HUDEP-2 (cell line): ENCODE results near the gene RAD51B.

Experiments used
- DNase-seq, 76 experiments: peaks; one replicate each; lab custom pipeline; 2025; ENCODE audit not compliant: unreplicated experiment in 76 of 76; lab: John Stamatoyannopoulos, UW

Gene RAD51B

GRCh38 chr14:68312300-68312699, 492.7 kb downstream of the RAD51B start:
- DNase-seq: no peak

GRCh38 chr14:68312884-68313610, 493.5 kb downstream of the RAD51B start:
- no peak for DNase-seq

GRCh38 chr14:68314642-68315041, 495.1 kb downstream of the RAD51B start:
- DNase-seq: no peak

- no peak for DNase-seq
Measured at GRCh38 chr14:68315081-68315480, 495.5 kb downstream of the RAD51B start.

- no peak for DNase-seq
Measured at GRCh38 chr14:68316078-68316868, 496.7 kb downstream of the RAD51B start.

- DNase-seq: no peak
Measured at GRCh38 chr14:68317239-68317638, 497.7 kb downstream of the RAD51B start.

- DNase-seq: no peak
Measured at GRCh38 chr14:68318828-68319227, 499.2 kb downstream of the RAD51B start.

GRCh38 chr14:68320495-68320894, 500.9 kb downstream of the RAD51B start:
- no peak for DNase-seq

GRCh38 chr14:68322940-68323620, 503.5 kb downstream of the RAD51B start:
- DNase-seq: no peak

GRCh38 chr14:68325267-68325807, 505.8 kb downstream of the RAD51B start:
- DNase-seq: no peak

- no peak for DNase-seq
Measured at GRCh38 chr14:68327231-68327630, 507.7 kb downstream of the RAD51B start.

GRCh38 chr14:68328509-68328908, 508.9 kb downstream of the RAD51B start:
- DNase-seq: no peak

GRCh38 chr14:68331426-68331825, 511.8 kb downstream of the RAD51B start:
- no peak for DNase-seq

GRCh38 chr14:68331991-68332390, 512.4 kb downstream of the RAD51B start:
- DNase-seq: no peak

- DNase-seq: no peak
Measured at GRCh38 chr14:68333262-68333661, 513.7 kb downstream of the RAD51B start.

GRCh38 chr14:68335312-68335711, 515.7 kb downstream of the RAD51B start:
- DNase-seq: no peak

- DNase-seq: no peak
Measured at GRCh38 chr14:68336165-68336564, 516.6 kb downstream of the RAD51B start.

- DNase-seq: no peak
Measured at GRCh38 chr14:68337279-68337678, 517.7 kb downstream of the RAD51B start.

- no peak for DNase-seq
Measured at GRCh38 chr14:68340262-68340661, 520.7 kb downstream of the RAD51B start.

GRCh38 chr14:68341411-68342212, 522.0 kb downstream of the RAD51B start:
- DNase-seq: no peak
